VCaP (cell line): ENCODE data around the gene CCDC51.

Source experiments
- H3K27ac ChIP-seq: fragments of 450-650 bp; 2 replicates; pipeline ENCODE4 v1.5.1; 2017
- CTCF ChIP-seq: fragments of 450-650 bp; conservative IDR thresholded peaks from 2 replicates; pipeline ENCODE4 v1.5.1; 2017; ENCODE audit warnings: mild to moderate bottlenecking, moderate library complexity

CCDC51 gene

DNA sequence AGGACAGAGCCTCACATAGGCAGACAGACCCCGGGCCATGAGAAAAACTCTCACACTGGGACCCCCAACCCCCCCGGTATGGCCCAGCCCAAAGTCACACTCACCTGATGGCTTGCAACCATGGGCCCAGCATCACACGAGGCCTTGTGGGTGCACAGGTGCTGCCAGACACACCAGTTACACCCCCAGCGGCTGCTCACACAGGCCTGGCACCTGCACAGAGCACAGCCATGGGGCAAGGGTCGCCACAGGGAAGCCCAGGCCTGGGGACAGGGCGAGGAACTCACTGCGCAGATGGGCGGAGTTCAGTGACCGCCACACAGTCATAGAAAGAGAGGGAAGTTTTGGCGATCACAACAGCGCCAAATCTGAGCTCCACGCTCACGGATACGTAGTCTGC, 19.4 kb downstream of the CCDC51 start:
- H3K27ac ChIP-seq: no peak overlapping the region
- no peak for TF ChIP-seq CTCF

DNA sequence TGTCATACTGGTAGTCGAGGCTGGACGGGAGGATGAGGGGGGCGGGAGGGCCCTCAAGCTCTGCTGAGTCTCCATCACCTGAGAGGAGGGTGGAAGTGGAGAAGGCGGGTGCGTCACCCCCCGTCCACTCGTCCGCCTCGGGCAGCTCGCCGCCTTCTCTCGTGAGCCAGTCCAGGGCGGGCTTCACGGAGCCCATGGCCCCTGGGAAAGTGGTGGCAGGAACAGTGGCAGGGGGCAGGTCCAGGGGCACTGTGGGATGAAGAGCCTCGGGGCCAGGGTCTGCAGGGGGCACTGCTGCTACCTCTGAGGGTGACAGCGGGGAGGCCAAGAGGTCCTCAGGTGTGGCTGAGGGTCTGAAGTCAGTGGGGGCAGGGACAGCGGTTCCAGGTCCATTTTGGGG, 20.3 kb downstream of the CCDC51 start:
- no peak overlapping the region for H3K27ac ChIP-seq
- no peak for TF ChIP-seq CTCF

DNA sequence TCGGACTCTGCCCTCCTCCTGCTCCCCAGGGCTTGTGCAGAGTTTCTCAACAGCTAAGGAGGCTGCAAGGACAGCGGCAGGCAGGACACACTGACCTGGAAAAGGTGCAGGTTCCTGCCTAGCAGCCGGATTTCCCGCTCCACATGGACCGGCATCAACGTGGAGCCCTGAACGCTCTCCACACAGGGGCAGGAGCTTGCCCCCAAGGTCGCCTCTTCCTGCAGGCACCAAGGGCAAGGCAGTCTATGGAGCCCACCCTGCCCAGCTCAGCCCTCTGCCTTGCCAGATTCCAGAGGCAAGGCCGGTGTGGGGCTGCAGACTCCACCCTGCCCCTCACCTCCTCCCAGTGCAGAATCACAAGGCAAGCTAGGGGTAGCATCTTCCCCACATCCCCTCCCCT, 20.8 kb downstream of the CCDC51 start:
- H3K27ac ChIP-seq: no peak overlapping the region
- TF ChIP-seq CTCF: no peak

DNA sequence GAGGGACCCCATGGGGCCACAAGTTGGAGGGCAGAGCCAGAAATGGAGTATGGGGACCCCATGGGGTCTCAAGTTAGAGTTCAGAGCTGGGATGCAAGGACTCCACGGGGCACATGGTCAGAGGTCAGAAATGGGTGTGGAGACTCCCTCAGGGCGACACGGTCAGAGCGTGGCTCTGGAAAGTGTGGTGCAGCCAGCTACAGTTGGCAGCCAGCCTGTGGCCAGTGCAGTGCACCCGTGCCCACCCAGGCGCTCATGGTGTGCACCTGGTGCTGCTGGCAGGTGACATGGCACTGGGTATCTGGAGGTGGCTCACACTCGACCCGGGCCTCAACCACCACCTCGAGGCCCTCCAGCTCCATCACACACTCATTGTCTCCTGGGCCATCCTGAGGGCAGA, 21.3 kb downstream of the CCDC51 start:
- no peak overlapping the region for H3K27ac ChIP-seq
- TF ChIP-seq CTCF: no peak

DNA sequence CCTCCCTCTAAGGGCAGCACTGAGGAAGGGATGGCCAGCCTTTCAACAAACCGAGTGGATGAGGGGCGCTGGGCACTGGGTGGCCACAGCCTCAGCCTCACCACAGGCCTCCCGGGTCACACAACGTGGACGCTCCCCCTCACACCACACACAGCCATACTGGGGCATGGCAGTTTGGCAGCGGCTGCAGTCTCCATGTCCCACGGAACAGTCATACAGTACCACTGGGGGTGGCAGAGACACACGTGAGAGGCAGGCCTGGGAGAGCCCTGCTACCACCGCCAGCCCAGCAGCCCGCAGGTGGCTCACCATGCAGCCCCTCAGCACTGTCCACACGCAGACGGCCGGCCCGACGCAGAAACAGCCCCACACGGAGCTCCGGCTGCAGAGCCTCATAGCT, 21.8 kb downstream of the CCDC51 start:
- TF ChIP-seq CTCF: no peak
- no peak overlapping the region for H3K27ac ChIP-seq

DNA sequence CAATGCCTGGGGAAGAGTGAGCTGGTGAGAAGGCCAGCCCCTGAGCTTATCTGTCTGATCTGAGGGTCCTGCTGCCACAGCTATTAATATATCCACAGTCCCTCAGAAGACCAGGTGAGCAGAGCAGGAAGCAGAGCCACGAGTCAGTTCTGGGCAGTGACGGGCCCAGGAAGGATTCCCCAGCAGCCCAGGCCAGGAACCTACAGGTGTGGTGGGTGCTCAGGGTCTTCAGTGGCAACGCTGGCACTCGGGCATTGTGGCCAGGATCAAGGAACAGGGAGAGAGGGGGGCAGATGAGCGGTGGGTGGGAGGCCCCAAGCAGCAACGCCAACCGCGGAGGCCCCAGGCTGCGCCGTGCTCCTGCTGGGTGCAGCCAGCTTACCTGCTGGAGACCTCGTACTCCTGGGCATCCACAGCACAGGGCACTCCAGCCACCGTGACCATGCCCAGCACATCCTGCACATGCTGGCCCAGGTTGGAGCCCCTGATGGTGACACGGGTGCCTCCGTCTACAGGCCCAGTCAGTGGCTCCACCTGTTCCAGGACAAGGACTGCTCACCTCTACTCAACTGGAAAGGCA, 22.3 kb downstream of the CCDC51 start:
- TF ChIP-seq CTCF: no peak
- H3K27ac ChIP-seq: no peak overlapping the region

- no peak overlapping the region for H3K27ac ChIP-seq
- no peak for TF ChIP-seq CTCF
Observed at GRCh38 chr3:48416546-48416945, 23.4 kb downstream of the CCDC51 start.

GRCh38 chr3:48416091-48416505, 23.8 kb downstream of the CCDC51 start:
- TF ChIP-seq CTCF: no peak
- no peak overlapping the region for H3K27ac ChIP-seq
